Esophagus squamous epithelium (tissue), 5 donors: ENCODE measurements around the gene OR1E2. TPM values are rescaled to one million over a fixed set of nuclear protein-coding genes. Genes with fewer than 3 reads are reported as not detected.
"Not testable (repeated sequence)": the region's sequence is repeated elsewhere in the genome, so short reads cannot be mapped to it uniquely, and the experiment has no call there.

ENCODE experiments used
- DNase-seq: peaks from one replicate; lab custom pipeline; 2025; lab: John Stamatoyannopoulos, UW
- H3K27ac ChIP-seq, 4 donors: fragments of 200-600 bp; sonication (generic); one replicate each; pipeline ENCODE4 v1.5.1; 2016 to 2019; ENCODE audit warnings: mild to moderate bottlenecking in 1 of 4
- H3K27me3 ChIP-seq, 4 donors: fragments of 200-600 bp; sonication (generic); 1 replicate in 3 of 4; 2 replicates in 1 of 4; pipeline versions ENCODE4 v1.5.1 to v1.6.0; 2017 to 2021; ENCODE audit warnings: antibody characterized with exemption in 1 of 4
- H3K36me3 ChIP-seq, 3 donors: fragments of 200-600 bp; sonication (generic); one replicate each; pipeline ENCODE4 v1.5.1; 2016 to 2019
- H3K4me1 ChIP-seq, 3 donors: fragments of 200-600 bp; sonication (generic); one replicate each; pipeline ENCODE4 v1.5.1; 2017 to 2019
- H3K4me3 ChIP-seq, 4 donors: fragments of 200-600 bp; sonication (generic); 1 replicate in 3 of 4; 2 replicates in 1 of 4; pipeline ENCODE4 v1.5.1; 2016 to 2019; ENCODE audit warnings: mild to moderate bottlenecking in 2 of 4, moderate library complexity in 1 of 4
- H3K9me3 ChIP-seq, 3 donors: fragments of 200-600 bp; sonication (generic); one replicate each; pipeline ENCODE4 v1.5.1; 2016 to 2019
- CTCF ChIP-seq, 6 experiments: fragments of 450-650 bp in 4 of 6; fragments of 200-600 bp in 2 of 6; sonication (generic) in 2 of 6; IDR thresholded peaks; one replicate each; pipeline ENCODE4 v1.5.1; 2016 to 2019; ENCODE audit warnings: antibody characterized with exemption in 6 of 6, mild to moderate bottlenecking in 4 of 6, moderate library complexity in 4 of 6
- POLR2A ChIP-seq, 4 donors: fragments of 450-650 bp; IDR thresholded peaks; one replicate each; pipeline ENCODE4 v1.6.1; 2017; ENCODE audit warnings: antibody characterized with exemption in 4 of 4, mild to moderate bottlenecking in 4 of 4, moderate library complexity in 3 of 4
- WGBS, 2 donors: methylation state at CpG; one replicate each; pipeline ENCODE4 v1.1.5; 2018; 5-methylcytosine and 5-hydroxymethylcytosine counted together
- intact Hi-C: fragments of 100-400 bp; cut with DNase I; formaldehyde crosslinking; loops from one replicate; pipeline ENCODE4 v1.15.0; 2022
- total RNA-seq, 4 donors: library from RNA; depleted of rRNA; stranded (reverse); fragments of >200 nt; gene quantifications; one replicate each; pipeline ENCODE4 v1.1.0, GENCODE V29; 2016
- donor health status: DM: yes; HTN: yes; CAD: no.

Gene OR1E2
- total RNA-seq, 4 donors from 2014 or later, result not detected

- intact Hi-C loops, result no loop called here
- no peaks in the 10 kb centered on the region for H3K4me1 ChIP-seq
Observed at GRCh38 chr17:3448059-3448665, 14.5 kb upstream of the OR1E2 start.

GRCh38 chr17:3447625-3448024 lies 14.0 kb upstream of the OR1E2 start:
- intact Hi-C loops, result no loop called here
- TF ChIP-seq POLR2A (IDR thresholded peaks at IDR 0.05) (no peak), CTCF (IDR thresholded peaks at IDR 0.05) (no peak)
- WGBS, 2 donors, result 33 to 47% methylated on average over 2 of the region's 2 CpGs
- no peak overlapping the region for H3K27ac ChIP-seq
- no peaks in the 10 kb centered on the region for H3K36me3 ChIP-seq
- peaks cover 0 to 3% (median 0%) of the 10 kb centered on the region in 4 donors for H3K27me3 ChIP-seq
- DNase-seq, result no peak
- no peaks in the 10 kb centered on the region for H3K4me1 ChIP-seq
- H3K9me3 ChIP-seq, result no peaks in the 10 kb centered on the region
- H3K4me3 ChIP-seq, result no peak overlapping the region

More at GRCh38 chr17:3448059-3448665, 14.5 kb upstream of the OR1E2 start:
- no peak for DNase-seq
- WGBS, 2 donors, result 31 to 32% methylated on average over 2 of the region's 2 CpGs
- H3K36me3 ChIP-seq, result no peaks in the 10 kb centered on the region
- H3K4me3 ChIP-seq, result no peak overlapping the region
- no peaks in the 10 kb centered on the region for H3K9me3 ChIP-seq
- H3K27ac ChIP-seq, result no peak overlapping the region
- TF ChIP-seq POLR2A (IDR thresholded peaks at IDR 0.05) (no peak), CTCF (IDR thresholded peaks at IDR 0.05) (no peak)
- H3K27me3 ChIP-seq, result peaks cover 0 to 3% (median 0%) of the 10 kb centered on the region in 4 donors

GRCh38 chr17:3440451-3440850 lies 6.8 kb upstream of the OR1E2 start:
- 49 to 55% methylated on average over 2 of the region's 2 CpGs for WGBS, 2 donors
- TF ChIP-seq POLR2A (IDR thresholded peaks at IDR 0.05), result no peak
- TF ChIP-seq CTCF (IDR thresholded peaks at IDR 0.05), result no peak
- intact Hi-C loops, result no loop called here

GRCh38 chr17:3438368-3438767 lies 4.7 kb upstream of the OR1E2 start:
- H3K4me3 ChIP-seq, result no peak overlapping the region
- TF ChIP-seq POLR2A (IDR thresholded peaks at IDR 0.05) (no peak), CTCF (IDR thresholded peaks at IDR 0.05) (no peak)
- H3K36me3 ChIP-seq, result no peaks in the 10 kb centered on the region
- peaks cover 0 to 7% (median 0%) of the 10 kb centered on the region in 4 donors for H3K27me3 ChIP-seq
- 55 to 58% methylated on average over 1 of the region's 1 CpG for WGBS, 2 donors
- intact Hi-C loops, result no loop called here
- no peaks in the 10 kb centered on the region for H3K9me3 ChIP-seq
- H3K4me1 ChIP-seq, result no peaks in the 10 kb centered on the region
- no peak for DNase-seq
- H3K27ac ChIP-seq, result no peak overlapping the region

More at GRCh38 chr17:3440451-3440850, 6.8 kb upstream of the OR1E2 start:
- Histone ChIP-seq H3K36me3 (no peaks in the 10 kb centered on the region), H3K27me3 (peaks cover 0 to 9% (median 0%) of the 10 kb centered on the region in 4 donors), H3K9me3 (no peaks in the 10 kb centered on the region), H3K27ac (no peak overlapping the region), H3K4me3 (no peak overlapping the region), H3K4me1 (no peaks in the 10 kb centered on the region)
- DNase-seq, result no peak

GRCh38 chr17:3433215-3433614 lies 426 bp downstream of the OR1E2 start:
- H3K4me1 ChIP-seq, H3K4me3 ChIP-seq, H3K27ac ChIP-seq, H3K36me3 ChIP-seq, DNase-seq, H3K9me3 ChIP-seq, H3K27me3 ChIP-seq, intact Hi-C loops: not testable (repeated sequence)
- WGBS, 2 donors, result 28 to 36% methylated on average over 7 of the region's 7 CpGs
